DOHH2 (cell line): Measurements from ENCODE around the gene CFAP91.
A peak's percentile ranks its signal among the peaks of the same experiment; 100 is the strongest.
"Not testable (repeated sequence)": the region's sequence is repeated elsewhere in the genome, so short reads cannot be mapped to it uniquely, and the experiment has no call there.

ENCODE experiments used
- H3F3A ChIP-seq: fragments of 200-600 bp; sonication (generic), shearing (Covaris generic); 2 replicates; pipeline ENCODE4 v1.6.0; 2016; ENCODE audit warnings: antibody characterized with exemption, mild to moderate bottlenecking; ENCODE audit not compliant: control insufficient read depth, insufficient read depth
- H3K27ac ChIP-seq: fragments of 200-600 bp; sonication (generic); 2 replicates; pipeline ENCODE4 v1.5.1; 2014; ENCODE audit warnings: low read depth, mild to moderate bottlenecking, low read length, moderate library complexity
- H3K27me3 ChIP-seq: fragments of 200-600 bp; sonication (generic); 2 replicates; pipeline ENCODE4 v1.6.1; 2014; ENCODE audit warnings: mild to moderate bottlenecking, low read length, mixed read lengths; ENCODE audit not compliant: control insufficient read depth
- H3K36me3 ChIP-seq: fragments of 200-600 bp; sonication (generic); 2 replicates; pipeline ENCODE4 v1.6.1; 2014; ENCODE audit warnings: mild to moderate bottlenecking, low read length, moderate library complexity, mixed read lengths; ENCODE audit not compliant: control insufficient read depth
- H3K4me1 ChIP-seq: fragments of 200-600 bp; sonication (generic); 2 replicates; pipeline ENCODE4 v1.6.1; 2014; ENCODE audit warnings: mild to moderate bottlenecking, low read length, mixed read lengths; ENCODE audit not compliant: control insufficient read depth
- H3K4me2 ChIP-seq: fragments of 200-600 bp; sonication (generic); 2 replicates; pipeline ENCODE4 v1.6.0; 2014; ENCODE audit warnings: mild to moderate bottlenecking, low read length, moderate library complexity
- H3K4me3 ChIP-seq: fragments of 200-600 bp; sonication (generic); 2 replicates; pipeline ENCODE4 v1.5.1; 2014; ENCODE audit warnings: mild to moderate bottlenecking, low read length, mixed read lengths
- H3K79me2 ChIP-seq: fragments of 200-600 bp; sonication (generic); 2 replicates; pipeline ENCODE4 v1.6.1; 2014; ENCODE audit warnings: mild to moderate bottlenecking, low read length, mixed read lengths; ENCODE audit not compliant: control insufficient read depth
- H3K9me2 ChIP-seq: fragments of 200-600 bp; sonication (generic); replicated peaks from 2 replicates; pipeline ENCODE4 v1.6.1; 2014; ENCODE audit warnings: mild to moderate bottlenecking, low read length, mixed read lengths; ENCODE audit not compliant: control insufficient read depth
- H3K9me3 ChIP-seq: fragments of 200-600 bp; sonication (generic); 2 replicates; pipeline ENCODE4 v1.6.1; 2014; ENCODE audit warnings: antibody characterized with exemption, low read length, mixed read lengths; ENCODE audit not compliant: control insufficient read depth, insufficient read depth
- H4K20me1 ChIP-seq: fragments of 200-600 bp; sonication (generic); 2 replicates; pipeline ENCODE4 v1.6.0; 2014; ENCODE audit warnings: low read depth, mild to moderate bottlenecking, antibody characterized with exemption, low read length, moderate library complexity; ENCODE audit not compliant: control insufficient read depth, insufficient read depth
- CTCF ChIP-seq: fragments of 200-600 bp; sonication (generic); IDR thresholded peaks from one replicate; pipeline ENCODE4 v1.5.1; 2014; ENCODE audit warnings: antibody characterized with exemption, mild to moderate bottlenecking, low read depth, low read length; ENCODE audit not compliant: poor library complexity, severe bottlenecking
- EZH2phosphoT487 ChIP-seq: fragments of 200-600 bp; sonication (generic); IDR thresholded peaks from 2 replicates; pipeline ENCODE4 v1.6.1; 2017; ENCODE audit warnings: borderline replicate concordance, mild to moderate bottlenecking, antibody characterized with exemption, low read length, moderate library complexity, mixed read lengths

The CFAP91 gene

DNA sequence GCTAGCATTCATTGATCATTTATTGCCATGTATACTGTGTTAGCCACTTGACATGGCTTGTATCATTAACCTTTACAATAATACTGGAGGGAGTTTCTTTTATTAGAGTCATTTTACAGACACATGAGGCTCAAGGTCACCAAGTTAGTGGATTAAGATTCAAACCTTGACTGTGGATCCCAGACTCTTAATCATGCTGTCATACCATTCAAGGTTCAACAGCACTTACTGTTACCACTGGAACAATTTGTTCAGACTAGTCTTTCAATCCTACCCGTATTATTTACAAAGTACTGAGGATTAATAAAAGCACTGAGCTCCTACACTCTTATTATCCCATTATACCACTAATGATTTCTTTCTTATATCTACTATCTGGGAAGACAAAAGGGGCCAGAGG lies 26.8 kb upstream of the CFAP91 start:
- no peak for TF ChIP-seq EZH2phosphoT487
- no peak for TF ChIP-seq CTCF
- Histone ChIP-seq H3K4me3 (peak overlapping the region; percentile 95), H3K27ac (no peak overlapping the region; the same call in 1 of the 2 replicates), H3K27me3 (no peaks in the 10 kb centered on the region), H3K79me2 (peaks cover 22% of the 10 kb centered on the region), H3K36me3 (peaks cover 47% of the 10 kb centered on the region), H3K9me2 (no peaks in the 10 kb centered on the region), H3K9me3 (no peaks in the 10 kb centered on the region), H3K4me2 (peak overlapping the region; percentile 66), H3F3A (peaks cover 6% of the 10 kb centered on the region), H3K4me1 (peaks cover 16% of the 10 kb centered on the region), H4K20me1 (no peaks in the 10 kb centered on the region)

- peaks cover 22% of the 10 kb centered on the region for H3K79me2 ChIP-seq
- H3K9me2 ChIP-seq = no peaks in the 10 kb centered on the region
- peak within 1 kb of the TSS; percentile 82 for H3K27ac ChIP-seq
These were observed 25.8 kb upstream of the CFAP91 start, which contains the start of gene COX17 for GRCh38 chr3:119676771-119677640. Gene COX17, minus strand, starts transcription at chr3:119677406. Its CDS starts 96 bp downstream, at chr3:119677310.

DNA sequence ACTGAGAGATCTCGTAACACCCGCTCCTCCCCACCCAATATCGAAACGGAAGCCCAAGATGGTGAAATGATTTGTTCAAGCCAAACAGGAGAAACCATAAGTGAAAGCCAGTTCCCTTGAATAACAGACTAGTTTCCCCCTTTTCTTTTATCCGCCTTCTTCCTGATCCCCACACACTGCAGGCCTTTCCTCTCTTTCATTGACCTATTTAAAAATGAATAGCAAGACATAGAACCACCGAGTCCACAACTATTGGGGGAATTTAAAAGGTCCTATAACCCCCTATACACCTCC lies 25.2 kb upstream of the CFAP91 start:
- Histone ChIP-seq H3K4me1 (peaks cover 16% of the 10 kb centered on the region), H3K4me2 (peak overlapping the region; percentile 66), H3K36me3 (peaks cover 31% of the 10 kb centered on the region), H3K4me3 (peak overlapping the region; percentile 95), H3K9me2 (no peaks in the 10 kb centered on the region), H3K9me3 (no peaks in the 10 kb centered on the region), H3F3A (peaks cover 6% of the 10 kb centered on the region), H3K27me3 (no peaks in the 10 kb centered on the region), H4K20me1 (no peaks in the 10 kb centered on the region), H3K27ac (peak overlapping the region; percentile 82), H3K79me2 (peaks cover 22% of the 10 kb centered on the region)
- TF ChIP-seq CTCF (no peak), EZH2phosphoT487 (no peak)

More at GRCh38 chr3:119676771-119677640, 25.8 kb upstream of the CFAP91 start, which contains the start of gene COX17:
- peak within 1 kb of the TSS; percentile 66 for H3K4me2 ChIP-seq
- peaks cover 37% of the 10 kb centered on the region for H3K36me3 ChIP-seq
- no peak for TF ChIP-seq CTCF
- TF ChIP-seq EZH2phosphoT487 = no peak
- H3K4me3 ChIP-seq = peak within 1 kb of the TSS; percentile 95
- no peaks in the 10 kb centered on the region for H3K9me3 ChIP-seq
- peaks cover 16% of the 10 kb centered on the region for H3K4me1 ChIP-seq
- H4K20me1 ChIP-seq = no peaks in the 10 kb centered on the region
- H3F3A ChIP-seq = peaks cover 6% of the 10 kb centered on the region
- H3K27me3 ChIP-seq = no peaks in the 10 kb centered on the region

DNA sequence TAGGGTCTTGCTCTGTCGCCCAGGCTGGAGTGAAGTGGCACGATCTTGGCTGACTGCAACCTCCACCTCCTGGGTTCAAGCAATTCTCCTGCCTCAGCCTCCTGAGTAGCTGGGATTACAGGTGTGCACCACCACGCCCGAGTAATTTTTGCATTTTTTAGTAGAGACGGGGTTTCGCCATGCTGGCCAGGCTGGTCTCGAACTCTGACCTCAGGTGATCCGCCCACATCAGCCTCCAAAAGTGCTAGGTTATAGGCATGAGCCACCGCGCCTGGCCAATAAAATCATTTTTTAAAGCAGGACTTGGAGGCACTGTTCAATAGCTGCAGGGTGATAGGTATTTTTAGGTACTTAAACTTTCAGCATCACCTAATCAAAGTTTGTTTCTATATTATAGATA lies 24.6 kb upstream of the CFAP91 start:
- not testable (repeated sequence) for H4K20me1 ChIP-seq, H3K27me3 ChIP-seq, H3K27ac ChIP-seq, H3K9me2 ChIP-seq, H3K4me2 ChIP-seq, H3K4me3 ChIP-seq, H3F3A ChIP-seq, H3K9me3 ChIP-seq
- Histone ChIP-seq H3K79me2 (peaks cover 22% of the 10 kb centered on the region), H3K4me1 (peaks cover 16% of the 10 kb centered on the region), H3K36me3 (peaks cover 25% of the 10 kb centered on the region)
